HL-60 (cell line): ENCODE results near the gene AARSD1.

Experiments used
- GABPA ChIP-seq: IDR thresholded peaks from 2 replicates; pipeline ENCODE4 v1.6.1; 2012; ENCODE audit warnings: low read depth
- POLR2AphosphoS5 ChIP-seq: IDR thresholded peaks from 2 replicates; pipeline ENCODE4 v1.6.1; 2012; ENCODE audit warnings: low read depth
- SPI1 ChIP-seq: IDR thresholded peaks from 2 replicates; pipeline ENCODE4 v1.6.1; 2012; ENCODE audit warnings: low read depth, mild to moderate bottlenecking, borderline replicate concordance
- TF ChIP-seq, protein P1 (sequence below): IDR thresholded peaks from one replicate; pipeline ENCODE4 v1.5.1; 2011; ENCODE audit warnings: low read length, control low read depth, inconsistent platforms; ENCODE audit not compliant: insufficient read depth

DNA sequence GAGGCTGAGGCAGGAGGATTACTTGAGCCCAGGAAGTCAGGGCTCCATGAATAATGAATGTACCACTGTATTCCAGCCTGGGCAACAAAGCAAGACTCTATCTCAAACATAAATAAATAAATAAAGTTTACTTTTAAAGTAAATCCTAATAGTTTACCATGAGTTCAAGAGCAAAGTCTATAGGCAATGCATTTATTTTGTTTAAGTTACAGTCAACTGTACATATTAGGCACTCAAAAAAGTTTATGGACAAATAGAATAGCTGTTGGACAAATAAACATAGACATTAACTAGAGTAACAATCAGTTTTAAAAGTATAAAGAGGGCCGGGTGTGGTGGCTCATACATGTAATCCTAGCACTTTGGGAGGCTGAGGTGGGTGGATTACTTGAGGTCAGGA, 3.7 kb upstream of the AARSD1 start:
- TF ChIP-seq, protein P1, sequence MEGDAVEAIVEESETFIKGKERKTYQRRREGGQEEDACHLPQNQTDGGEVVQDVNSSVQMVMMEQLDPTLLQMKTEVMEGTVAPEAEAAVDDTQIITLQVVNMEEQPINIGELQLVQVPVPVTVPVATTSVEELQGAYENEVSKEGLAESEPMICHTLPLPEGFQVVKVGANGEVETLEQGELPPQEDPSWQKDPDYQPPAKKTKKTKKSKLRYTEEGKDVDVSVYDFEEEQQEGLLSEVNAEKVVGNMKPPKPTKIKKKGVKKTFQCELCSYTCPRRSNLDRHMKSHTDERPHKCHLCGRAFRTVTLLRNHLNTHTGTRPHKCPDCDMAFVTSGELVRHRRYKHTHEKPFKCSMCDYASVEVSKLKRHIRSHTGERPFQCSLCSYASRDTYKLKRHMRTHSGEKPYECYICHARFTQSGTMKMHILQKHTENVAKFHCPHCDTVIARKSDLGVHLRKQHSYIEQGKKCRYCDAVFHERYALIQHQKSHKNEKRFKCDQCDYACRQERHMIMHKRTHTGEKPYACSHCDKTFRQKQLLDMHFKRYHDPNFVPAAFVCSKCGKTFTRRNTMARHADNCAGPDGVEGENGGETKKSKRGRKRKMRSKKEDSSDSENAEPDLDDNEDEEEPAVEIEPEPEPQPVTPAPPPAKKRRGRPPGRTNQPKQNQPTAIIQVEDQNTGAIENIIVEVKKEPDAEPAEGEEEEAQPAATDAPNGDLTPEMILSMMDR = no peak
- no peak for TF ChIP-seq SPI1
- no peak for TF ChIP-seq POLR2AphosphoS5
- TF ChIP-seq GABPA = no peak
